Right hindlimb (tissue), 1 donor: ENCODE results near the gene FGD2.
"Not testable (repeated sequence)": the region's sequence is repeated elsewhere in the genome, so short reads cannot be mapped to it uniquely, and the experiment has no call there.

Experiments
- DNase-seq: peaks from one replicate; pipeline ENCODE4 v3.0.0-alpha.2; 2018

FGD2 gene

DNA sequence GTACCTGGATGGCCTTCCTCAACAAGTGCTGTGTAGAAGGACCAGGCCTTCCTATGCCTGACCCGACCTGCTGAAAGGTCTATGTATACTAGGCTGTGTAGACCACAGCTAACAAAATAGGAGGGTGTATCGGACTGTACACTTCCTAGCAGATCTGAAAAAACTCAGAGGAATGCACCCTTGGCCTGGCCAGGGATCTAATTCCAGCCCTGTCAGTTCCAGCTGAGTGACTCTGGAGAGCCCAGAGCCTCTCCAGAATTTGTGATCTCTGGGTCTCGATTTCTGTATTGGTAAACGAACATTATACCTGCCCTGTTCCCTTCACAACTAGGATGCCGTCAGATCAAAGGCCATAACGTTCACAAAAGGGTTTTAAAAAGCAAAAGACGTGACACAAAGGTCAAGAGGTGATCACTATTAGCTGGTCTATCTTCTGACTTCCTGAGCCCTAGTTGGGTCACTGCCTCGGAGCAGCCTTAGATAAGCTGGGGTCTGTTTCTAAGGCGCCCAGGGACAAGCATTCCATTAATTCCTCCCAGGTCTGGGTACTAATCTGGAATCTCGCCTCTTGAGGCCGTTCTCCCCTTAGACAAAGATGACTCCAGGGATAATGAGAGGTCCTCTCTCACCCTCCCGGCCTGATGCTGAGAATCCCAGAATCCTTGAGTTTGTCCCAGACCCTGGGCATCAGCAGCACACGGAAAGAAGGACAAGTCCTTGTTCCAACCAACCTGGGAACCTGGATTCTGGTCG is 33.4 kb upstream of the FGD2 start:
- DNase-seq = no peak

DNA sequence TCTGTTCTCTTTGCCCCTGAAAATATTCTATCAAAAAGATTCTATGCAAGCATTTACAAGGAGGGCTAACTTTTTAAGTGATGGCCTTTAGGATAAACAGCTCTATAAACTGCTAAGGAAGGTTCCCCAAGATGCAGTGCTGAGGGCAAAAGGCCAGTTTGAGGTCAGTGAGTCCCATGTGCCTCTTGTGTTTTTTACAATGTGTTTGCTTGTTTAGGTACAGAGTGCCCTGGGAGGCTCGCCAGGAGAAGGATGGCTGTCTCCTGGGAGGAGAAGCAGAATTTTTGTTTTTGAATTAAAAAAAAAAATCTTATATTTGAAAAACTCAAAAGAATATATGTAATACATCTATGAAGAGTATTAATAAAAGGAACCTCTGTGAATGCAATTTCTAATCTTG is 32.3 kb upstream of the FGD2 start:
- DNase-seq = no peak

DNA sequence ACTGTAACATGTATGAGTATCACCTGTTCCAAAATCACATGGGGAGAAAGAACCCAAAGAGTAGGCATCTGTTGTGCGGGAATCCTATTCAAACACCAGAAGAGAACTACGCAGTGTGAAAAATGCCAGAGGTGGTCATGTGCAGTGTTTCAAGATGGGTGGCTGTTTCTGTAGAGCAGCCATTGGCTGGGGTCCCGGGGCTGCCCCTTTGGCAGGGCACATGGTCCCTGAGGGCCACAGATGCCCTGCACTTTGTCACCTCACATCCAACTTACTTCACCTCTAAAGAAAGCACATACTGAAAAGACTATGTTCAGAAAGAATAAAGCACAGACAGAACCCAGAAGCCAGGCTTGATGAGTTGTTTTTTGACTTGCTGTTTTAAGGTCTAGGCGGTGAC is 31.8 kb upstream of the FGD2 start:
- no peak for DNase-seq

DNA sequence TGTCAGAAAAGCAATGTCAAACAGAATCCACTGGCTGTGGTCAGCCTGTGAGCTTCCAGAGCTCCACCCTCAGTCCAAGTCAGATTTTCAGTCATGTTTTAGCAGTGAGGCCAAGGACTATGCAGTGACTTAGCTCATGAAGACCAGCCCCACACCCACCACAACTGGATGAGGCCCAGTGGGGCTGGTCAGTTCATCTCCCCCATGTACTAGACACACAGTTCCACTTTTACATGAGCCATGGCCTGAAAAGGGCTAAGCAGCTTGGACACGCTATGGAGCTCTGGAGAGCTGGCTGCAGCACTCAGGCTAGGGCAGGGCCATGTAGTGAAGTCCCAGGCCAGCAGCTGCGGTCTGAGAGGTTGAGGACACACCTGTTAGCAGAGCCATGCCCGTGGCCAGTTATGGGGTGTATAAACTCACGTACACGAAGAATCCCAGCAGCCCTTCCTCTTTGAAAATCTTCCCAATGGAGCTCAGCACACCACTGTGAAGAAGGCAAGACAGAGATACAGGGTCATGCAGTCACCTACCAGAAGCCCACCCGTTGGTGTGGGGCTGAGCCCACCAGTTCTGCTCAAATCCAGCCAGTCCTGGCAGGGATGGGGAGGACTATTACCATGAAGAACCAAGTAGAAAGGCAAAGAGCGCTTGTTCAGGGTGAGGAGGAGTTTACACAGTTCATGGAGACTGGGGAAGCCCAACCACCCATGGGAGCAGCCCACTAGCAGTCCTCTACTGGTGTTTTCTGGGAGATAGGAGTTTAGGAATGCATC is 30.0 kb upstream of the FGD2 start:
- no peak for DNase-seq

DNA sequence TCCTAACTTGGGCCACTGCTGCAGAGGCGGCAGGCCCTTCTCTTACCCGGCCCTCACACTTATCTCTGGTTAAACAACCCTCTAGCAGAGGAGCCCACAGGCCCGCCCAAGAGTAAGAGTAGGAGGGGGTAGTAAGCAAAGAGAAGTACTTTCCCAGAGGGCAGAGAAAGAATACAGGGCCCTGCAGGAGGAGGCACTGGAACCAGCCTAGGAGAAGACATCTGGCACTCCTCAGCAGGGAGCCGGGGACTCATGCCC is 29.5 kb upstream of the FGD2 start:
- DNase-seq = no peak

DNA sequence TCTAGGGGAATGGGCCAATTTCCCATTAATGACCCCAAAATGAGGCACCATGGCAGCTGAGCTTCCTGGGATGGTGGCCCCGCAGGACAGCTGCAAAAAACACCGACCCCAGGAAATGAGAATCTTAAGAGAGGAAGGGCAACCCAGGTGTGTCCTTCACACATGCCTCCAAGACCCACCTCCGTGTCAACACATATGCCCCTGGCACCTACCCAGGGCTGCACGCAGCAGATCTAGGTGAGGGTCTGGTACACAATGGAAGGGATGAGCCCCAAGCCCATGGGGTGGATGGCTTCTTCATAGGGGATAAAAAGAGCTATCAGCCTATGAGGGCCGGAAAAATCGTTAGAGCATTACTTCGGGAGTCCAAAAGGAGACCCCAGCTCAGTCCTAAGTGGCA is 28.9 kb upstream of the FGD2 start:
- DNase-seq = no peak

DNA sequence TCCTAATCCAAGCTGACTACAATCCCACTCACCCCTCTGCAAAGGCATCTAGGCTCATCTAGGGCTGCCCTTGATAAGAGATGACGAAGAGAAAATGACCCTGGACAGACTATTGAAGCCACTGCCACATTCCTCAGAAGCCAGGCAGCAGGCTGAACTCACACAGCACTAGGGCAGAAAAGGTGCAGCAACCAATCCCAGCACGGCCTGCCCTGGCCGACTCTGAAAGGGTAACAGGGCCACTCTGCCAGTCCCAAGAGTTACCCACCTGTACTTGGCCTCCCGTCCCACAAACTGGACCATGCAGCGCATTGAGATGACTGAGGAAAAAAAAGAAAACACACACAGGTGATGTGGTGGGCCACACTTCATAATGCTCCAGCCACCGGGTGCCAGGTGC is 28.5 kb upstream of the FGD2 start:
- no peak for DNase-seq

DNA sequence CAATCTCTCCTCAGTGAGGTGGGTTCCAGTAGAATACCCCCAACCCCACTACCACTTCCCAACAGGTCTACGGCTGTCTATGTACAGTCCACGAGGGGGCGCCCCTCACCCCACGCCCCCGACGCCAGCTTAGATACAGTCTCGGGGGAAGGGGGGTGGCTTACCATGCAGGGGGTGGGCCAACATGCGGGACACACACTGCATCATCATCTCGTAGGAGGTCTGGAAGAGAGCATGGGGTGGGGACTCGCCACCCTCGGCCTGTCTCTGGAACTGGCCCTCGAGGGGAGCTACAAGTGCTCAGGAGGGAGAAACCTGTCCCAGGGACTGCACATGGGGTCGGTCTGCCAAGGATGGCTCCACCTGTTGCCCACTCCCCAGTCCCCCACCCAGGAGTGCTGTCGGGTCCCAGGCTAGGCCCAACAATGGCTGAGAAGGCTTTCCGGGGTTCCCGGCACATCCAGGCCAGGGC is 27.9 kb upstream of the FGD2 start:
- no peak for DNase-seq

DNA sequence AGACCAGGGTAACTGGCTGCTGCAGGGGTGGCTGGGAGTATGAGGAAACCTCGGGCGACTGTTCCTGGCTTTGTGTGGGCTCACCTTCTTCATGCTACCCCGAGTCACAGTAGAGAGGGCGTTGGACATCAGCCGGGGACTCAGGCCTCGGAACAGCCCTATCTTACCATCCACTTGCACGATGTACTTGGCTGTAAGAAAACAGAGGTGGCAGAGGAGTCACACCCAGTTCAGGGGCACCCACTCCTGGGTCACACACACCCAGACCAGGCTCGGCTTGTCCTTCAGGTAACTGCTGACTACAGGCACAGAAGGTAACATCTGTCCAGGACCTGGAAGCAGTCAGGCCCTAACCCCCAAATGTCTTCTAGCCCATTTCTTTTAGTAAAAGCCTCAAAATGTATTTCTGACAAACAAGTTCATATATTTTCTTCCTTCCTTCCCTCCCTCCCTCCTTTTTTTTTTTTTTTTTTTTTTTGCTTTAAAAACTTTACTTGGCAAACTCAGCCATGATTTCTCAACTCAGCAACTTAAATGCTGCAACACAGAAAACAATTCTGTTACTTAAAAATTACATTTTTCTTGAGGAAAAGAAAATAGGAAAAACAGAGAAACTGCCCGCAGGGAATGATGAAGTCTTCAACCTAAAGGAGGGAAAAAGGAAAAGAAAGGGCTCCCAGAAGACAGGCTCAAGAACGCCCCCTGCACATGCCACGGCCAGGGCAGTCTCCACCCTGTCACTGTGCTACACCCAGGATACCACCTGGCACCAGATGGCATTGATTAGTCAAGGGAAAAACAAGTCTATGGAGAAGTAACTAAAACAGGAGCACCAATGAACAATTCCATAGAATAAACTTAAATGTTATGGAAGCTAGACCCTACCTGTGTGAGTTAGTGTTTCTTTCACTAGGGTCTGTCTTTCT is 26.8 kb upstream of the FGD2 start:
- no peak for DNase-seq

DNA sequence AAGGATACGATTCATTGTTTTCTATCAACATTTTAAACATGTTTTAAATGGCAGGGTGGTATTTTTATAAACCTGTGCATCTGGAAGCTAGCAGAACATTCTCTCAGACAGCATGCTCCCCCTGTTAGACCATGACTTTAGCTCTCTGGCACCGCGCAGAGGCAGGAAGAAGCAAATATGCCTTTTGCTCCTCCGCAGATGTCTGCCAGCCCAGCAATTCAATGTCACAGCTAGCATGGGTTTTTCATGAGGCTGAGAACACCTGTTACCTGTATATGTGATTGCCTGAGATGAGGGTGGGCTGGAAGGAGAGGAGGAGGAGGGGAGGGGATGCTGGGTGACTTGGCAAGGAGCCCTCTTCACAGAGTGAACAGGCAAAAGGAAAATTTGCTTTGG is 26.1 kb upstream of the FGD2 start:
- DNase-seq = peak; percentile 62

DNA sequence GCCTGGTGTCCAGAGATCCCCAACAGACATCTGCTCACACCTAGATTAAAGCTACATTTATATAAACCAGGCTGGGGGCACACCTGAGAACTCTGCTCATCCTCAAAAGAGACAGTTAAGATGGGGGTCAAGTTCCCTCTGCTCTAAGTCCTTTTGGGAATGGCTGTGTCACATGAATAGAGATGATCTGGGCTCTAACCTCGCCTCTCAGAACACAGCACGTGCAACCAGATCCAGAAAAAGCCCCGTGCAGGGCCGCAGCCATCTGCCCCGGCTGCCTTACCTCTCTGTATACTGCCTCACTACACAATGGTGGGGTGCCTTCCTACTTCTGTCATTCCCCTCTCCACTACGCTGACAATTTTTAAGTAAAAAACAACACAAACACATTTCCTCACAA is 25.3 kb upstream of the FGD2 start:
- DNase-seq = no peak

DNA sequence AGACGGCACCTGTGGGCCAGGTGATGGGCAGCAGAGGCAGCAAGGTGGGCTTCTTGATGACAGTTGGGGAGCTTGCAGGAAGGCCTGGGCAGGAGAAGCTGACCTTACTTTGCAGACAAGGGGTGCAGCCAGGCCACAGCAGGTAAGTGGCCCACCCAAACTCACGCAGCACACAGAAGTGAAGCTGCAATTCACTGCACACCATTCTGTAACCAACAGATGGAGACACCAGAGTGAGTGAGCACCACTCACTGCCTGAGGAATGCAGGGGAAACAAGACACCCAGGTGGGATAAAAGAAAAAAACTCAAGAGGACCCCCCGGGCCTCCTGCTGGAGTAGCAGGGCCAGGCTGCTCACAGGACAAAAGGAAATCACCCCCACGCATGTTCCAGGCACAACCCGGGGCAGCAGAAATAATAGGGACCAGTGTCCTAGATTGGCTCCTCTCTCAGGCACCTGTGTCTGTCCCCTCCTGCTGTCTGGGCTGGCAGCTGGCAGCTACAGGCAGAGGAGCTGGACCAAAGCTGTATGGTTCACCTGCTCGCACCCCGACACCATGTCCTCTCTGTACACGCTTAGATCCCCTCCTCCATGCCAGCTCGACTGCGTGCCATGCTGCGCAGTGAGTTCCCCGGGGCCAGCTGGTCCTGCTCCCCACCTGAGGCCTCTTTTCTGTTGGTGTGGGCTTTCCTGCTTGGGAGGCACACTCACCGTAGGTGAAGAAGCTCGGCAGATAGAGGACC is 24.4 kb upstream of the FGD2 start:
- no peak for DNase-seq

DNA sequence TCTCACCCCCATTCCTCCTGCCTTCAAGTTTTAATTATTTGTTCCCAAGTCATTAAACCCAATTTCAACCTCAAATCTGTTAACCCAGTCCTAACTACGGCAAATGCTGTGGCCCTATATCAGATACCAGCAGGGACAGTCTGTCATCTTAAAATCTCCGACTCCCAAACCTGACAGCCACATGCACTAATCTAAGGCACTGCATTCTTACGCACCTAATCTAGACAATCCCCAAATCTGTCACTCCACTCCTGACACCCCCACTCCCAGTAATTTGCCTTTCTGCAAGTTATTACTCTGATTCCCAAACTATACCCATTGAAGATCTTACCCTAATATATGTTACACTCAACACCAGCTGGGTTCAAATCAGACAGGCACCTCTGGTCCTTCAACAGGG is 21.9 kb upstream of the FGD2 start:
- DNase-seq = no peak

DNA sequence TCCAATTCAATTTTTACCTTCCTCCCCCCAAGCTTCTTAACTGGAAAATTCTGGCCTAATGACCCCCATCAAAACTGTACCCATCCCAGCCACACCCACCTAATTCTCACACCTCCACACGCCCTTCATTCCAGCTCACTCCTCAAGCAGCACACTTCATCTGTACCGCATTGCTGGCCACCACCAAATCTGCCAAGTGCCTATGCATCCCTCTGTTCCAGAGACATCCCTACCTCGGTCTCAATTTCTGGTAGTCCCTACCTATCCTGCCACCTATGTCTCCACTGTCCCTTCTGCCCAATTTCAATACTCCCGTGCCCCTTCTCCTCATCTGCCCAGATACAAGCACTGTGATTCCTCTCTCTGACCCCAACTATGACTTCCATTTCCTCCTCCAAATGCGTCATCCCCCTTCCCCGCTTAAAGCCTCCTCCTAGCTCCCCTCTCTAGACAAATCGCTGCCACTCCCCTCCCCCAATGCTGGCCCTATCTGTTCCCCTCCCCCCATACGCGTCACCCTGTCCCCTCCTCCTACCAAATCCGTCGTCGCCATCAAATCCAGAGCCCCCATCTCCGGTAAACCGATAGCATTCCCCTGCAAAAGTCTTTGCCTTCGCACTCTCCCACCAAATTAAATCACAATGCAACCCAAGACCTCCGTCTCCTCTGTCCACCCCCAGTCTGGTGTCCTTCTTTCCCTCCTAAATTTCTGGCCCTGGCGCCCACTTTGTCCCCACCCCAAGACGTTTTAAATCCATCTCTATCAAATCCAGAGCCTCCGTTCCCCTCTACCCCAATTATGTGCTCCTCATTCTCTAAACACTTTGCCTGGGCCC is 20.7 kb upstream of the FGD2 start:
- DNase-seq = peak; percentile 77

DNA sequence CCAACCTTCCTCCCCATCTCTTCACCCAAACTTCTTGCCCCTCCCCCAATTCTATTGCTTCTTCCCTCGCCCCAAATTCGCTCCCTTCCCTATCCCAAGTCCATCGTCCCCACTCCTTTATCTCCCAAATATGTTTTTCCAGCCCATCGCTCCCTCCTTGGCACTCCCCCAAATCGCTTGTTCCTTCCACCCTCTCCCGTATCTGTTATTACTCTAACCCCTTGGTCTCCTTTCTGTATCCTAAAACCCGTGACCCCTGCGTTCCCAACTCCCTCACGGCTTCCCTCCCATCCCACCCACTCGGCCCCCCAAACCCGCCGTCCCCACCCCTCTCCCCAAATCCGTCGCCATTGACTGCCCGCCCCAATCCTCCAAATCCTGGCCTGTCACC is 20.0 kb upstream of the FGD2 start:
- DNase-seq = no peak

DNA sequence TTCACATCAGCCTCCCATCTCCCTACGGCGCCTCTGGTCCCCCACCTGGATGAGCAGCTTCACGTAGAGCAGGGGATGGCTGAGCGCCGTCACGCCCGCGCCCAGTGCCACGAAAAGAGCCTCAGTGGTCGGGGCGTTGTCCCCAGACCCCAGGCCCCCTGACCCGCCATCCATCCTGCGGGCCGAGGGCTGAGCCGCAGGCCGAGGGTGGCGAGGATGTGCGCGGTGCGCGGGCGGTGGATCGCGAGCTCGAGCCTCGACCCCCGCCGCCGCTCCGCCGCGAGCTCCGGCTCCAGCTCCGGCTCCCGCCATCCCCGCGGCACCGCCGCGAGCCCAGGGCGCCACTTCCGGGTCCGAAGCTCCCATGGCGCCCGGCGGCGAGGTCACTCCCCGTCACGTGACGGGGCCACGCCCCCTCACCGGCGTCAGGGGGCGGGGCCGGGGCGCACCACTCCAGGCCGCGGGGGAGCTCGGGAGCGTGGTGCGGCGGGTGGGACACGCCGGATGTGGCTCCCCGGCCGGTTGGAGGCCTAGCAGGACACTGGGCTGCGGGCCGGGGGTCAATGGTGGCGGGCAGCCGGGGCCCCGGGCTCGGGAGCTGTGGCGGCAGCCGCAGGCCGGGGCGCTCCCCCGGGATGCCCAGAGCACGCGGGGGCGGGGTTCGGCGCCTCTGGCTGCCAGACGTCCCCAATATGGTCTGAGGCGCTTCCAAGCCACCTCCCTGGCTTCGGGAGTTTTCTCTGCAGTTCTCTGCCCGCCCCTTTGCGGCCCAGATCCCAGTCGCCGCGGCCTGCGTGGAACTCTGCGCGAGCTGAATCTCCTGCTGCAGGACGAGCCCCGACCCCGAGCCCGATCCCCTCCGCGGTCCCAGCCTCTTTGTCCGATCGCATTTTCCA is 19.4 kb upstream of the FGD2 start, which contains the start of gene MTCH1:
TSS of gene MTCH1 (minus strand) at position 389 of the 896 bp plus-strand sequence. CDS start at position 366, 23 bp downstream.
- DNase-seq = peak; percentile 93

DNA sequence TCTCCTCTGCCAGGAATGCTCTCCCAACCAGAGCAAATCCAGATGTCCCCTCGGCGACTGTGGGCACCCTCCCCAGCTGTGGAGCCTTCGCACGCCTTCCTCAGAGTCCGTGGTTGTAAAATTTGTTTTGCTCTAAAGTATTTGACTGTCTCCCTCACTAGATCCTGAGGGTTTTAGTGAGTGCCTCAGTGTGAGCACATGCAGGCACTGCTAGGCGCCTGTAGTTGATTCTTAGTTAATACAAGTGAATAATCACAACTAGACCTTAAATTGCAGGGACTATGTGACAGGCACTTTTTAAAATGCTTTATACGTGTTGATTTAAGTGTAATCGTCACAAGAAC is 18.8 kb upstream of the FGD2 start:
- DNase-seq = no peak

DNA sequence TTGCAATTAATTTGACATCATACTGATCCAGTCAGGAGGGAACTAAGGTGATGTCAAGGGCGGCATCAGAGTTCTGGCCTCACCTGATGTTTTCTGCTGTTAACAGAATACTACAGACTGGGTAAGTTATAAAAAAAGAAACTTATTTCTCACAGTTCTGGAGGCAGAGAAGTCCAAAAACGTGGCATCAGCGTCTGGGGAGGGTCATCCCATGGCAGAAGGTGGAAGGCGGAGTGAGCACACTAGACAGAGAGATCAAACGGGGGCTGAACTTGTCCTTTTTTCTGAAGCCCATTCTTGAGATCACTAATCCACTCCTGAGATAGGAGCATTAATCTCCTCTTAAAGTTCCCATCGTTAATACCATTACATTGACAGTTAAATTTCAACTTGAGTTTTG is 16.2 kb upstream of the FGD2 start:
- no peak for DNase-seq

DNA sequence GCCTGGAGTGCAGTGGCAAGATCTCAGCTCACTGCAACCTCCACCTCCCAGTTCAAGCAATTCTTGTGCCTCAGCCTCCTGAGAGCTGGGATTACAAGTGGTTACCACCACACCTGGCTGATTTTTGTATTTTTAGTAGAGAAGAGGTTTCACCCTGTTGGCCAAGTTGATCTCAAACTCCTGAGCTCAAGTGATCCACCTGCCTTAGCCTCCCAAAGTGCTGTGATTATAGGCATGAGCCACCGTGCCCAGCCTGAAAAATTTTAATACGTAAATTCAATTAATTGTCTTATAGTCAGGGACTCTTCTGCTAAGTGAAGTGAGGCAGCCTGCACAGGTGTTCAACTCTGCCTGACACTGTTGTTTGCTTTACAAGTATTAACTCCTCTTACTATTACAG is 15.1 kb upstream of the FGD2 start:
- not testable (repeated sequence) for DNase-seq

DNA sequence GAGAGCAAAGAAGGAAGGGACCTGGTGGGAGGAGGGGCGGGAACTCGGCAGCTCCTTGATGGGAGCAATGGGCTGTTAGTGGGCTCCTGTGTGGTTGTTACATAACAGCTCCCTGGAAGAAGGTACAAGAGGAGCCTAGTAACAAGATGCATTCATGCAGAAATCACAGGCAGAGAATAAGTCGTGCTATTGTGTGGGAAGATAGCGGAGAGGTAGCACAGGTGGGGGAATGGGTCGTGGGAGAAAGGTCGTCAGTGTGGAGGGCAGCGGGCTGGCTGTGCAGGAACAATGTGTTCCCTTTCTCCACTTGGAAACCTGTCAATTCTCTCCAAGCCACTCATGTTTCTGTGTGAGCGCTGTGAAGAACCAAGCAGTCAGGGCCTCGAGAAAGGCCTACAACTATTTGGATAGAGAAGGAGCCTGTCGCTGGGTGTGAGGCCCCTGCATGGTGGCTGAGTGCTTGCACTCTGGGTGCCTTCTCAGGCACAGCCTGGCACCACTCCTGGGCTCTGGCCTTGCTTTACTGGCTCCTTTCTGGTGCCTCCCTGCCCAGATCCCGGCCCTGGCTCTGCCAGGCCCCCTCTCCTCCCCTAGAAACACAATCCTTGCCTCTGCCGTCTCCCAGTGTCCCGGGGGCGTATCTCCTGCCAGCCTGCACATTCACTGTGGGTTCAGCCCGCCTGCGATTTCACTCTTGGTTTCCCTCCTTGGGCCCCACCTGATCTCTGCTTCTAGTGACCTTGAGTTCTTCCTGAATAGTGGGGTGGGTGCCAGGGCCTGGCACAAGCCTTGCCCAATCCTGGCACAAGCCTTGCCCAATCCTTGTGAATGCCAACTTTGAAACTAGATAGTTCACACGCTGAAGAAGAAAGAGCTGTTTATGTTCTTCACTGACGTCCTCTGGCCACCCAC is 7.4 kb upstream of the FGD2 start:
- DNase-seq = peak; percentile 63
